OCI-LY1 (cell line): ENCODE measurements around the gene CLDN12.

Experiments
- H2AFZ ChIP-seq: fragments of 200-600 bp; sonication (generic), shearing (Covaris generic); 2 replicates; pipeline ENCODE4 v1.6.0; 2014; ENCODE audit warnings: antibody characterized with exemption, mild to moderate bottlenecking, low read length
- H3F3A ChIP-seq: fragments of 200-600 bp; sonication (generic), shearing (Covaris generic); 2 replicates; pipeline ENCODE4 v1.6.0; 2014; ENCODE audit warnings: mild to moderate bottlenecking, antibody characterized with exemption, low read length, moderate library complexity; ENCODE audit not compliant: insufficient read depth
- H3K27ac ChIP-seq: fragments of 200-600 bp; sonication (generic); 2 replicates; pipeline ENCODE4 v1.5.1; 2014; ENCODE audit warnings: low read length, mixed run types, mild to moderate bottlenecking, low read depth; ENCODE audit not compliant: poor library complexity, severe bottlenecking
- H3K27me3 ChIP-seq: fragments of 200-600 bp; sonication (generic); 2 replicates; pipeline ENCODE4 v1.6.0; 2014; ENCODE audit warnings: antibody characterized with exemption, mild to moderate bottlenecking, low read length, moderate library complexity; ENCODE audit not compliant: insufficient read depth
- H3K36me3 ChIP-seq: fragments of 200-600 bp; sonication (generic); 2 replicates; pipeline ENCODE4 v1.6.1; 2014; ENCODE audit warnings: mild to moderate bottlenecking, antibody characterized with exemption, low read length, moderate library complexity, mixed read lengths; ENCODE audit not compliant: insufficient read depth
- H3K4me1 ChIP-seq: fragments of 200-600 bp; sonication (generic); 2 replicates; pipeline ENCODE4 v1.5.1; 2014; ENCODE audit warnings: mild to moderate bottlenecking, low read length, moderate library complexity; ENCODE audit not compliant: insufficient read depth, severe bottlenecking
- H3K4me2 ChIP-seq: fragments of 200-600 bp; sonication (generic), shearing (Covaris generic); 2 replicates; pipeline ENCODE4 v1.6.1; 2014; ENCODE audit warnings: low read length
- H3K4me3 ChIP-seq: fragments of 200-600 bp; sonication (generic); 2 replicates; pipeline ENCODE4 v1.5.1; 2014; ENCODE audit warnings: low read length, low read depth, mild to moderate bottlenecking, mixed read lengths; ENCODE audit not compliant: poor library complexity, severe bottlenecking
- H3K79me2 ChIP-seq: fragments of 200-600 bp; shearing (Covaris generic); 2 replicates; pipeline ENCODE4 v1.6.1; 2016; ENCODE audit warnings: mixed run types, low read length, mixed read lengths; ENCODE audit not compliant: insufficient read depth
- H3K9ac ChIP-seq: fragments of 200-600 bp; sonication (generic), shearing (Covaris generic); 2 replicates; pipeline ENCODE4 v1.6.1; 2014; ENCODE audit warnings: mild to moderate bottlenecking, low read length, mixed read lengths
- H3K9me2 ChIP-seq: fragments of 200-600 bp; sonication (generic), shearing (Covaris generic); 2 replicates; pipeline ENCODE4 v1.6.1; 2014; ENCODE audit warnings: low read depth, mild to moderate bottlenecking, low read length, mixed read lengths
- H3K9me3 ChIP-seq: fragments of 200-600 bp; shearing (Covaris generic); 2 replicates; pipeline ENCODE4 v1.6.1; 2014; ENCODE audit warnings: low read length, mixed read lengths
- H4K20me1 ChIP-seq: fragments of 200-600 bp; sonication (generic), shearing (Covaris generic); 2 replicates; pipeline ENCODE4 v1.6.0; 2016; ENCODE audit warnings: mild to moderate bottlenecking, low read length; ENCODE audit not compliant: insufficient read depth
- CTCF ChIP-seq: fragments of 200-600 bp; sonication (generic), shearing (Covaris generic); IDR thresholded peaks from 2 replicates; pipeline ENCODE4 v1.5.1; 2017; ENCODE audit warnings: mild to moderate bottlenecking, antibody characterized with exemption, low read length, moderate library complexity, mixed read lengths
- EZH2 ChIP-seq: fragments of 200-600 bp; sonication (generic), shearing (Covaris generic); IDR thresholded peaks from 2 replicates; pipeline ENCODE4 v1.8.0; 2017; ENCODE audit warnings: borderline replicate concordance, mixed run types, mild to moderate bottlenecking, antibody characterized with exemption, low read length, moderate library complexity, mixed read lengths

The CLDN12 gene

GRCh38 chr7:90424720-90425119 lies 21.5 kb downstream of the CLDN12 start:
- Histone ChIP-seq H3K4me2 (no peak overlapping the region), H3K36me3 (no peaks in the 10 kb centered on the region)

GRCh38 chr7:90425376-90425775 lies 22.1 kb downstream of the CLDN12 start:
- H3K4me3 ChIP-seq = no peak overlapping the region
- no peak overlapping the region for H3K9ac ChIP-seq
- no peaks in the 10 kb centered on the region for H3K79me2 ChIP-seq
- no peaks in the 10 kb centered on the region for H3K4me1 ChIP-seq
- H2AFZ ChIP-seq = no peak overlapping the region
- H4K20me1 ChIP-seq = no peaks in the 10 kb centered on the region
- H3K9me3 ChIP-seq = no peaks in the 10 kb centered on the region
- no peaks in the 10 kb centered on the region for H3K9me2 ChIP-seq
- H3K27ac ChIP-seq = no peak overlapping the region
- H3K36me3 ChIP-seq = no peaks in the 10 kb centered on the region
- H3K4me2 ChIP-seq = no peak overlapping the region
- TF ChIP-seq EZH2 (no peak), CTCF (no peak)
- no peaks in the 10 kb centered on the region for H3K27me3 ChIP-seq
- H3F3A ChIP-seq = no peaks in the 10 kb centered on the region

More at GRCh38 chr7:90424720-90425119, 21.5 kb downstream of the CLDN12 start:
- Histone ChIP-seq H3K9me2 (no peaks in the 10 kb centered on the region), H3F3A (no peaks in the 10 kb centered on the region), H3K27me3 (no peaks in the 10 kb centered on the region), H3K9me3 (no peaks in the 10 kb centered on the region), H3K9ac (no peak overlapping the region), H2AFZ (no peak overlapping the region), H4K20me1 (no peaks in the 10 kb centered on the region), H3K79me2 (no peaks in the 10 kb centered on the region), H3K27ac (no peak overlapping the region), H3K4me1 (no peaks in the 10 kb centered on the region), H3K4me3 (no peak overlapping the region)
- no peak for TF ChIP-seq CTCF
- TF ChIP-seq EZH2 = no peak

- H3K4me3 ChIP-seq = no peak overlapping the region
- H2AFZ ChIP-seq = no peak overlapping the region
- H3K27ac ChIP-seq = no peak overlapping the region
- H4K20me1 ChIP-seq = no peaks in the 10 kb centered on the region
- H3K9me3 ChIP-seq = peaks cover 13% of the 10 kb centered on the region; the same call in 1 of the 2 replicates
- H3K9me2 ChIP-seq = no peaks in the 10 kb centered on the region
- no peak overlapping the region for H3K4me2 ChIP-seq
- no peaks in the 10 kb centered on the region for H3K79me2 ChIP-seq
- no peaks in the 10 kb centered on the region for H3K27me3 ChIP-seq
- no peak for TF ChIP-seq CTCF
- TF ChIP-seq EZH2 = no peak
- H3F3A ChIP-seq = no peaks in the 10 kb centered on the region
- no peaks in the 10 kb centered on the region for H3K36me3 ChIP-seq
- H3K4me1 ChIP-seq = no peaks in the 10 kb centered on the region
- no peak overlapping the region for H3K9ac ChIP-seq
These were observed 27.6 kb downstream of the CLDN12 start for GRCh38 chr7:90430614-90431460.
